ENCODE data around the gene LOX.

- TF ChIP-seq CTCF (IDR thresholded peaks at IDR 0.05) (no peak), POLR2A (IDR thresholded peaks at IDR 0.05) (no peak)
Measured at GRCh38 chr5:122030251-122030650, 47.8 kb downstream of the LOX start.
